PC-9 (cell line): ENCODE data around the gene RNF7. TPM values are rescaled to one million over a fixed set of nuclear protein-coding genes. Genes with fewer than 3 reads are reported as not detected.

Experiments used
- BruUV-seq: library from RNA; stranded (reverse); fragments of 400-500 nt; replicated peaks from 2 replicates; lab custom pipeline; 2021; lab: Mats Ljungman, UMichigan
- CTCF ChIA-PET: fragments of 300-600 bp; sonication (Branson Sonifier 250); formaldehyde crosslinking; loops from one replicate; lab custom pipeline; 2022; ENCODE audit warnings: antibody characterized with exemption; lab: Charles Lee
- POLR2A ChIA-PET: fragments of 300-600 bp; sonication (Branson Sonifier 250); formaldehyde crosslinking; loops from one replicate; lab custom pipeline; 2022; ENCODE audit warnings: antibody characterized with exemption; ENCODE audit not compliant: unreplicated experiment; lab: Charles Lee
- DNase-seq, 2 experiments: peaks; one replicate each; pipeline versions ENCODE4 v3.0.0 to v3.0.0-alpha.2; 2015 to 2022; ENCODE audit warnings: mixed read lengths in 1 of 2
- H2AFZ ChIP-seq: fragments of 200-600 bp; sonication (generic); 2 replicates; pipeline ENCODE4 v1.8.1; 2017; ENCODE audit warnings: antibody characterized with exemption
- H3F3A ChIP-seq: fragments of 200-600 bp; sonication (generic); 2 replicates; pipeline ENCODE4 v1.8.1; 2017; ENCODE audit warnings: antibody characterized with exemption, mild to moderate bottlenecking, low read depth; ENCODE audit not compliant: insufficient read depth
- H3K27ac ChIP-seq: fragments of 200-600 bp; sonication (generic); 2 replicates; pipeline ENCODE4 v1.6.1; 2016; ENCODE audit warnings: mixed run types
- H3K27me3 ChIP-seq: fragments of 200-600 bp; sonication (generic); 2 replicates; pipeline ENCODE4 v1.6.1; 2016; ENCODE audit warnings: low read depth, mixed run types; ENCODE audit not compliant: insufficient read depth
- H3K36me3 ChIP-seq: fragments of 200-600 bp; sonication (generic); 2 replicates; pipeline ENCODE4 v1.6.1; 2016; ENCODE audit warnings: low read depth, mixed run types
- H3K4me1 ChIP-seq: fragments of 200-600 bp; sonication (generic); replicated peaks from 2 replicates; pipeline ENCODE4 v1.6.1; 2016; ENCODE audit warnings: mixed run types; ENCODE audit not compliant: insufficient read depth
- H3K4me2 ChIP-seq: fragments of 200-600 bp; sonication (generic); 2 replicates; pipeline ENCODE4 v1.6.1; 2017; ENCODE audit warnings: mixed run types
- H3K4me3 ChIP-seq: fragments of 200-600 bp; sonication (generic); 2 replicates; pipeline ENCODE4 v1.6.1; 2016; ENCODE audit warnings: mixed run types
- H3K79me2 ChIP-seq: fragments of 200-600 bp; sonication (generic); 2 replicates; pipeline ENCODE4 v1.6.1; 2017; ENCODE audit warnings: low read depth, mixed run types
- H3K9me2 ChIP-seq: fragments of 200-600 bp; sonication (generic); 2 replicates; pipeline ENCODE4 v1.8.1; 2017; ENCODE audit warnings: mild to moderate bottlenecking; ENCODE audit not compliant: insufficient read depth
- H3K9me3 ChIP-seq: fragments of 200-600 bp; sonication (generic); 2 replicates; pipeline ENCODE4 v1.8.1; 2016; ENCODE audit warnings: low read depth; ENCODE audit not compliant: insufficient read depth
- H4K20me1 ChIP-seq: fragments of 200-600 bp; sonication (generic); 2 replicates; pipeline ENCODE4 v1.8.1; 2017; ENCODE audit not compliant: insufficient read depth
- CTCF ChIP-seq: fragments of 200-600 bp; sonication (generic); conservative IDR thresholded peaks from 2 replicates; pipeline ENCODE4 v1.6.1; 2017; ENCODE audit warnings: mixed run types, antibody characterized with exemption, mild to moderate bottlenecking, moderate library complexity
- EZH2 ChIP-seq: fragments of 200-600 bp; sonication (generic); IDR thresholded peaks from 2 replicates; pipeline ENCODE4 v1.8.0; 2017; ENCODE audit warnings: antibody characterized with exemption, low read depth
- intact Hi-C: fragments of 100-400 bp; cut with micrococcal nuclease; formaldehyde crosslinking; loops from one replicate; pipeline ENCODE4 v1.10.0; 2022; ENCODE audit not compliant: unreplicated experiment
- total RNA-seq: library from RNA; stranded (reverse); gene quantifications from 2 replicates; pipeline ENCODE4 v1.2.3, GENCODE V29; 2021

RNF7 gene
- total RNA-seq, 1 experiment from 2014 or later = 82.2 TPM

- H4K20me1 ChIP-seq = no peaks in the 10 kb centered on the region
- no TSS peak for BruUV-seq
- intact Hi-C loops = no loop called here
- no peaks in the 10 kb centered on the region for H3K9me3 ChIP-seq
- H3K4me2 ChIP-seq = no peak overlapping the region
- no peaks in the 10 kb centered on the region for H3K4me1 ChIP-seq
- no peak overlapping the region for H2AFZ ChIP-seq
- H3K9me2 ChIP-seq = no peaks in the 10 kb centered on the region
- ChIA-PET POLR2A (no interaction called here), CTCF (no interaction called here)
- no peaks in the 10 kb centered on the region for H3K27me3 ChIP-seq
- no peak overlapping the region for H3K4me3 ChIP-seq
- H3K79me2 ChIP-seq = no peaks in the 10 kb centered on the region
- DNase-seq = no peak
- no peaks in the 10 kb centered on the region for H3F3A ChIP-seq
- no peak overlapping the region for H3K27ac ChIP-seq
- TF ChIP-seq CTCF (no peak), EZH2 (no peak)
- no peaks in the 10 kb centered on the region for H3K36me3 ChIP-seq
Observed at GRCh38 chr3:141783632-141784031, 45.5 kb downstream of the RNF7 start.

- ChIA-PET CTCF (no interaction called here), POLR2A (no interaction called here)
- no peaks in the 10 kb centered on the region for H3K36me3 ChIP-seq
- H3F3A ChIP-seq = no peaks in the 10 kb centered on the region
- H2AFZ ChIP-seq = no peak overlapping the region
- no peaks in the 10 kb centered on the region for H4K20me1 ChIP-seq
- no peak overlapping the region for H3K27ac ChIP-seq
- no TSS peak for BruUV-seq
- DNase-seq = no peak
- no peaks in the 10 kb centered on the region for H3K4me1 ChIP-seq
- H3K4me2 ChIP-seq = no peak overlapping the region
- intact Hi-C loops = no loop called here
- no peaks in the 10 kb centered on the region for H3K9me3 ChIP-seq
- TF ChIP-seq CTCF (no peak), EZH2 (no peak)
- H3K4me3 ChIP-seq = no peak overlapping the region
- H3K27me3 ChIP-seq = no peaks in the 10 kb centered on the region
- no peaks in the 10 kb centered on the region for H3K79me2 ChIP-seq
- H3K9me2 ChIP-seq = no peaks in the 10 kb centered on the region
Observed at GRCh38 chr3:141784096-141784495, 46.0 kb downstream of the RNF7 start.

GRCh38 chr3:141784531-141784930 is 46.4 kb downstream of the RNF7 start:
- TF ChIP-seq EZH2 (no peak), CTCF (no peak)
- Histone ChIP-seq H3K79me2 (no peaks in the 10 kb centered on the region), H3F3A (no peaks in the 10 kb centered on the region), H4K20me1 (no peaks in the 10 kb centered on the region), H3K27me3 (no peaks in the 10 kb centered on the region), H3K4me3 (no peak overlapping the region), H3K4me2 (no peak overlapping the region), H3K9me3 (no peaks in the 10 kb centered on the region), H3K9me2 (no peaks in the 10 kb centered on the region), H2AFZ (no peak overlapping the region), H3K4me1 (no peaks in the 10 kb centered on the region), H3K27ac (no peak overlapping the region), H3K36me3 (no peaks in the 10 kb centered on the region)
- DNase-seq = no peak
- POLR2A ChIA-PET = no interaction called here
- BruUV-seq = no TSS peak
- CTCF ChIA-PET = no interaction called here
- intact Hi-C loops = no loop called here
